ENCODE measurements around the gene WDR1.

WDR1 gene

DNA sequence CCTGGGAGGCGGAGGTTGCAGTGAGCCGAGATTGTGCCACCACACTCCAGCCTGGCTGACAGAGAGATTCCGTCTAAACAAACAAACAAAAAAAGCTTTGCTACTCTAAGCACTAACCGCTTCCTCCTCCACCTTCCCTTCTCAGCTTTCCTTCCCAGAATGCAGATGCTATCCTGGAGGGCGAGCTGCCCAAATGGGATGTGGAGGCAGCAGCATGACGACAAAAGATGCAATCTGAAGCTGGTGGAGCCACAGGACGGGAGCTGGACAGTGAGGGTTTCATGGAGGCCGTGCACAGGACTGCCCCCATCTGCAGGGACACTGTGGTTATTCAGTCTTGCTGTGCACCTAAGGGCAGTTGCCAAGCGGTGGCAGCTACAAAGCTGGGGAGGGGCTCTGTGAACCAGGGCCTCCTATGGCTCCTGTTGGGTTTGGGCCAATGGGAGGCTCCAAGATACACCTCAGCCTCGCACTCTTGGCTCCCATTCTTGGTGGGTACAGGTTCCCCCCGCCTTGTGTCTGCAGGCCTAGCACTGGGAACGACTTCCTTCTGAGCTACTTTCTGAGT, 47.4 kb downstream of the WDR1 start:
- no peak for DNase-seq (ENCODE audit: low read depth)

DNA sequence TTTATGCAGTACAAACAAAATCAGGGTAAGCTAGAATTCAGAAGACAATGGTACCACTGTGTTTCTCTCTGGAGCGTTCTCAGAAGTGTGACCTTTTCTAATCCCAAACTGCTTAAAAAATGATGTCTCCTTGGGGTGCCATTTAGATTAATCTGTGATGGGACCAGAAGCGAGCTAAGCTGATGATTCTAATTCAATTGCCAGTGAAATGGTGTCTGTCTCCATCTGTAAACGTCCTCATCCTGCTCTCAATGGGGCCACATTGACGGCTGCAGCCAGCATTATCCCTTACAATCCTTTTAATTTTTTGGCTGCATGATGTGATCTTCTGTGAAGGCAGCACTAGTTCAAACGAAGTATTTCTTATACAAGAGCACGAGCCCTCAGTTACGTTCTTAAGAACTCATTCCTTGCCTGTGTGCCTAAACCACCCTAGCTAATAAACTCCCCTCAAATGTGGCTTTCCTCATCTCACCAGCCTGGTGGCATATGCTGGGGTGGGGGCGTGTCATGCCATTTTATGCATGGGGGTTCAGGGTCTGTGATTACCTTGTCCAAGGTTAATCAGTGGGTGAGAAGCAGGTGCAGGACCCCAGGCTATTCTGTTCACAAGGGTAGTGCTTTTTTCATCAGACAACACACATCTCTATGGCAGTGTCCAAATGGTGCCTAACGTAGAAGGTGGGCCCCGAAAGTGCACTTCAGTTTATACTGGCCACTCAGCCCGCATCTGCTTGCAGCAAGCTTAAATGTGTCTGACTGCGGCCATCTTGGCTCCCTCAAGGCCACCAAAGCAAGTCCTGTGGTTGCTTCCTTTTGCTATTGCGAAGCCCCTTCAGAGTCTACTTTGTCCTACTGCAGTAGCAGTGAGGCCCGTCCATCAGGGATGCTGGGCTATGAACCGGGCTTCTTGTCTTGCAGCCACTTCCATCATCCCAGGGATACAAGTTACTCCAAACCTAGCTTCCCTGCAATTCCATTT, 49.6 kb downstream of the WDR1 start:
- no peak for DNase-seq (ENCODE audit: low read depth)

DNA sequence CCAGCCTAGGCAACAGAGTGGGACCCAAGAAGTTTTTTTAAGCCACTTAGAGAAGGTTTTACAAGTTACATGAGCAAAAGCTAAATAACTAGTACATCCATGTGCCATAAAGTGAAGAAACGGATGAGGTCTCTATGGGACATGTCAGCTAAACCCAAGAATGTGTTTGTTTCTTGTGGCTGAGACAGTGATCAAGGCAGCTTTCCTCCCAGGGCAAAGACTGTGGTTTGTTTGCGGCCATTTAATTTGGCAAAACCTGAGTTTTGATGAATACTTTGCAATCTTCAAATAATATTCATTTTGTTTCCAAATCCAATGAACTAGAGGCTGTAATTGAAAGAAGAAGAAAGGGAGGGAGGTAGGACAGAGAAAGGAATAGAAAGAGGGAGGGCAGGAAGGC, 50.4 kb downstream of the WDR1 start:
- no peak for DNase-seq (ENCODE audit: low read depth)

DNA sequence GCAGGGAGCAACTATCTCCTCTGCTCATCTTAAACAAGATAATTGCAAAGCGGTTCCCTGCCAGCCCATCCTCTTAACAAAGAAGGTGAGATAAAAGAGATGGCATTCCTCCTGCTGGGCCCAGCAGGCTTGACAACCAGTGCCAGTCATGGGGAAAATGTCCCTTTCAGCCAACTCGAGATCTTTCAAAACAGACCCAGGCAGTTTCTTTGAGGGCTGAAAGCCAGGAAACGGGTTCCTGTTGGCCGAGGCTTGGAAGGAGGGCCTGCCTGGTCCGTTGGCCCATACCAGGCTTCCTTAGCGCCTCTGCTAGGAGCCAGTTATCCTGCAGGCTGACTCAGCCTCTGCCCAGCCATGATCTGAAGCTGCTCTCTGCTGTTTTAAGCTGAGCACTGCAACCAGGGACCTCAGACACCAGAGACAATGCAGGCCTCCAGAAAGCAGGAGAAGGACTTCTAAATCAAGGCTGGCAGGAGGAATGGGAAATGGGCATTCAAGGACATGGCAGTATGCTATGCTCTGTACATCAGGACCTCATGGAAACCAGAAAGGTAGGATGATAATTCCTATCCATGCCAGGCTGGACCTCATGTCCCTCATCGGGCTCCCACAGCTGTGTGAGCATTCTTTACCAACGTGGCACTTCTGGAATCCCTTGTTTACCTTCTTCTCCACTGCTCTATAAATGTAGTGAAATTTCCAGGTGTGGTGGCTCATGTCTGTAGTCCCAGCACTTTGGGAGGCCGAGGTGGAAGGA, 52.9 kb downstream of the WDR1 start:
- no peak for DNase-seq (ENCODE audit: low read depth)

DNA sequence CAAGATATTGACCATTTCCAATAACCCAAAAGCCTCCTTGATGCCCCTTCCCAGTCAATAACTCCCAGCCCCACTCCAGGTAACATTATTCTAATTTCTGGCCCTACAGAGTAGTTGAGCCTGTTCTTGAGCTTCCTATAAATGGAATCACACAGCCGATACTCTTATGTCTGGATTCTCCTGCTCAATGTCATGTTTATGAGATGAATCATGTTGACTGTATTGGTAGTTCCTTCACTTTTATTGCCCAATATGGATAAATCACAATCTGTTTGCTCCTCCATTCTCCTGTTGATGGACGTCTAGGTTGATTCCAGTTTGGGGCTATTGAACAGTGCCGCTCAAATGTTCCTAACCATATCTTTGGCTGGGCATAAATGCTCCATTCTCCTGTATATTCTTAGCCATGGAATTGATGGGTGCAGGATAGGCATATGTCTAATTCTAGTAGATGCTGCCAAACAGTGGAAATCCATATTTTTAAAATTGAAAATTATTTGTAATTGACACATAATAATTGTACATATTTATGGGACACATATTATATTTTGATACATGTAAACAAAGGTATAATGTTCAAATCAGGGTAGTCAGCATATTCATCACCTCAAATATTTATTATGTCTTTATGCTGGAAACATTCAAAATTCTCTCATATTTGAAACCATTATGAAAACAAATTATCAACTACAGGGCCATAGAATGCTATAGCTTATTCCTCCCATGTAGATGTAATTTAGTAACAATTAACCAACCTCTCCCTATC, 54.8 kb downstream of the WDR1 start:
- no peak for DNase-seq (ENCODE audit: low read depth)

DNA sequence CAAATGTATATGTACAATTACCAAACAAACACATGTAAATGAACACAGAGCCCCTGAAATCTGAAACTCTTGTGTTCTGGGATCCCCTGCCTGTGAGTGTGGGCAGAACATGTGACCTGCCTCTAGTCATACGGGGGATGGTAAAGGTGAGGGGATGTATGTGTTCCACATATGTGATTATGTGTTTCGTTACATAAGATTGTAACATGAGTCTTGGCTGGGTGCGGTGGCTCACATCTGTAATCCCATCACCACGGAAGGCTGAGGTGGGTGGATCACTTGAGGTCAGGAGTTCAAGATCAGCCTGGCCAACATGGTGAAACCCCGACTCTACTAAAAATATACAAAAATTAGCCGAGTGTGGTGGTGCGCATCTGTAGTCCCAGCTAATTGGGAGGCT, 58.2 kb downstream of the WDR1 start:
- no peak for DNase-seq (ENCODE audit: low read depth)

DNA sequence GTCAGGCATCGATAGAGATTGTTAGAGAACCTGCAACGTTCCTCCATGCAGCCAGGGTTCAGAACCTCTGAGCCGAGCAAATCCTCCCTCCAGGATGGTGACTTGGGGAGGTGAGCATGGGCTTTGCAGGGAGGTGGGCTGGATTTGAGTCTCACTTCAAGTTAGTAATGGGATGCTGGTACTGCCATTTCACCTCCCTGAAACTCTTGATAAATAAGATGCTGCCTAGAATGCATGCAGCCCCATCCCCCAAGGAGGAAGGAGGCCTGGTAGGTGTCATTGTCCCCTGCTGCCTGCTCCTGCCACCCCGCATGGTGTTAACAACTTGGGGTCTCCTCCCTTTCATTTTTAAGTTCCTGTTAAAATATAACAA, 59.6 kb downstream of the WDR1 start:
- DNase-seq (ENCODE audit: low read depth), result no peak

DNA sequence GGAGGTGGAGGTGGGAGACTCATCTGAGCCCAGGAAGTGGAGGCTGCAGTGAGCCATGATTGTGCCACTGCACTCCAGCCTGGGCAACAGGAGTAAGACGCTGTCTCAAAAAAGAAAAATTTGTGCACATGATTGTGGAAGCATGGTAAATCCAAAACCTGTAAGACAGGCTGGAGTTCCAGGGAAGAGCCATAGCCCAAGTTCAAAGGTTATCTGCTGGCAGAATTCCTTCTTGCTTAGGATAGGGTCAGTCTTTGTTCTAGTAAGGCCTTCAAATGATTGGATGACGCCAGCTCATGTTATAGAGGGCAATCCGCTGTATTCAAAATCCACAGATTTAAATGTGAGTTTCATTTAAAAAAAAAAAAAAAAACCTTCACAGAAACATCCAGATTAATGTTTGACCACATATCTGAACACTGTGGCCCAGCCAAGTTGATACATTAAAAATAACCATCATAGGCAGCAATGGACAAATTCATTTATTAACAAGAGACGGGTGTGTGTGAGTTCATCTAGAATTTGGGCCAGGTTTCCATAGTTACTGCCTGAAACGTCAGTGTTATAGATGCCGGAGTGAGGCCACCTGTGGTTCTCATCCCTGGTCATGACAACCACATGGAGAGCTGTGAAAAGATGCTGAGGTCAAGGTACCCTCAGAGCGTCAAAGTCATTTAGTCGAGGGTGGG, 60.1 kb downstream of the WDR1 start:
- DNase-seq (ENCODE audit: low read depth), result no peak

DNA sequence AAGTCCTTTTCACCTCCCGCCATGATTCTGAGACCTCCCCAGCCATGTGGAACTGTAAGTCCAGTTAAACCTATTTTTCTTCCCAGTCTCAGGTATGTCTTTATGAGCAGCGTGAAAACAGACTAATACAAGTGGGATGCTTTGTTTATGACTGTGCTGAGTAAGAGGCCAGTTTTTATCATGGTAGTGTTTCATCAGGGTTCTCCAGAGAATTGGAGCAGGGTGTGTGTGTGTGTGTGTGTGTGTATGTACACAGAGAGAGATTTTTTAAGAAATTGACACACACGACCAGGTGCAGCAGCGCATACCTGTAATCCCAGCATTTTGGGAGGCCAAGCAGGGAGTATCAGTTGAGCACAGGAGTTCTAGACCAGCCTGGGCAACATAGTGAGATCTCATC, 60.7 kb downstream of the WDR1 start:
- no peak for DNase-seq (ENCODE audit: low read depth)

DNA sequence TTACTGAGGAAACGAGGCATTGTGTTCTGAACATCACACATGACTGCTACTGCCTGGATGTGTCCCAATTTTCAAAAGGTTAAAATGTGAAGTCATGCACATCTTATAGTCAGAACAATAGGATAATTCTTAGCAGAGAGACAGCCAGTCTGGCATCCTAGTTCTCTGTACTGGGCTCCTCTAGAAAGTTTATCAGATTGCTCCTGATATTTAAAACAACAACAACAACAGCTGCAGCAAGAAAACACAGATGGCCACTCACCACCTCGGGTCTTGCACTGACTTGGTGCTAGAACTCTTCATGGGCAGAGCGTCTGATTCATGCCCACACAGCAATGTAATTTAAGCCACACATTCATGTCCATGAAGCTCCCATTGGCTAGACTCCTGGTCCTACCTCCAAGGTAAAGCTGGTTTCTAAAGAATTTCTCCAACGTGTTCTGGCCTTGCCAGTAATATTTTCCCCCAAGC, 62.0 kb downstream of the WDR1 start:
- no peak for DNase-seq (ENCODE audit: low read depth)

DNA sequence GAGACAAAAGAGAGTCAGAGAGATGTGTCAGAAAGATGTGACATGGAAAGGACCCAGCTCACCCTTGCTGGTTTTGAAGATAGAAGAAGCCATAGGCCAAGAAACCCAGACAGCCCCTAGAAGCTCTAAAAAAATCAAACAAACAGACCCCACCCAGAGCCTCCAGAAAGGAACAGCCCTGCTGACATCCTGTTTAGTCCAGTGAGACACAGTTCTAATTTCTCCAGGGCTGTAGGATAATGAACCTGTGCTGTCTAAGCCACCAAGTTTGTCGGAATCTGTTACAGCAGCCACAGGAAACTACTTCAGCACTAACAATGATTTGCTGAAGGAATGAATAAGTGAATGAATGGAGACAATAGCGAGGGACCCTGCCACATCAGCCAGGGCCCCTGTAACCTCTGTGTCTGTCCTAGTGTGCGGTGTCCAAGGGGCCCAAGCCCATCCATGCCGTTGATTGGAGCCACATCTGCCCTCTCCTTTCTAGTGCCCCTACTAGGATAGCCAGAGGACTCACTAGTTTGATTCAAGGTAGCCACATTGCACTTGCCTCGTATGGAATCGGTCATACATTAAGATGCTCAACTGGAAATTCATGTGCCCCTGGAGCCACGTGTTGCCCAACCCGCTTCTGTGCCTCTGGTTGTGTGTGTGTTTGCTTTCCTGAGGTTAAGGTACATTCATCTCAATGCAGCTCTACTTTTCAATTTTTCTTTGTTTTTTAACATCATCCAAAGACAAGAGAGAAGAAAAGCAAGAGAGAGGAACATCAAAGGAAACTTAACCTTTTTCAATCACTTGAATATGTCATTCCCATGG, 62.8 kb downstream of the WDR1 start:
- DNase-seq (ENCODE audit: low read depth), result no peak

DNA sequence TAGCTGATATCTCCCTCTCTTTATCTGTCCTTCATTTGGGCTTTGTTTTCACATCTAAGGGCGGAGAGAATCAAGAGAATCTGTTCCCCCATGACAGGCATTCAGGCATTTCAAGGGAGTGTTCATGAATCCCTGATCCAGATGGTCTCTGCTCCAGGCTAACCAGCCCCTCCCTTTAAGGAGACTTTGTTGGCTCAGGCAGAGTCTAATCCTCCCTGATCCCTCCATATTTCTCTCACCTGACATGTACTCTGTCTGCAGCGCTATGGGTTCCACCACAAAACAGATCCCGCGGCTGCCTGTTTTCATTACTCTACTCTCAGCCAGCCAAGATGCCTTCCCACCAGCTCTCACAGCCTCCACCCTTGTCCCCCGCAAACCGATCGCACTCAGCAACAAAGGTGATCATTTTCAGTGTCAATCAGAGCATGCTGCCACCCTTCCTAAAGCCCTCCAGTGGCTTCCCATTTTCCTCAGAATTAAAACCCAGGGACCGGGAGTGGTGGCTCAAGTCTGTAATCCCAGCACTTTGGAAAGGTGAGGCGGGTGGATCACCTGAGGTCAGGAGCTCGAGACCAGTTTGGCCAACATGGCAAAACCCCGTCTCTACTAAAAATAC, 65.0 kb downstream of the WDR1 start:
- no peak for DNase-seq (ENCODE audit: low read depth)

DNA sequence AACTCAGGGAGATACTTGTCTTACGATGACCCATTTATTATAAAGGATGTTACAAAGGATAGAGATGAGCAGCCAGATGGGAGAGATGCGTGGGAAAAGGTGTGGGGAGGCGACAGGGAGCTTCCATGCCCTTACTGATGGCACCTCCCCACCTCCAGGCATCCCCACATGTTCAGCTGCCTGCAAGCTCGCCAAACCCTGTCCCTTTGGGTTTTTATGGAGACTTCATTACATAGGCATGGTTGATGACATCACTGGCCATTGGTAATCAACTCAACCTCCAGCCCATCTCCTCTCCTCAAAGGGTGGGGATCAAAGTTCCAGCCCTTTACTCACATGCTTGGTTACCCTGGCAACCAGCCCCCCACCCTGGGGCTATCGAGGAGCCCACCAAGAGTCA, 65.9 kb downstream of the WDR1 start:
- DNase-seq (ENCODE audit: low read depth), result no peak

DNA sequence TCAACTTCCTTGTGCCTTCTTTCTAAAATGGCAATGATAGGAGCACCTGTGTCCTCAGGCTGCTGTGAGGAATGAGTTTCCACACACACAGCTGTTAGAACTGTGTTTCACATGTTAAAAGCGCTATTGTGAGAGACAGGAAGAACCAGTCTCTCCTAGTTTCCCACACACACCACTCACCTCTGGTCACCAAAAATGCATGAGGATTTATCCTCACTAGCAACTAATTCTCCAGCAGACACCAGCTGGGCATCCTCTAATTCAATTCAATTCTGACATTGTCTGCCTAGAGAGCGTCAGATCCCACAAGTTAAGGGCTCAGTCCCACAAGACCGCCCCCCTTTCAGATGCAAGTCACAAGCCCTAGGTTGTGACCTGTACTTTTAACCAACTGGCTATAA, 66.3 kb downstream of the WDR1 start:
- no peak for DNase-seq (ENCODE audit: low read depth)

DNA sequence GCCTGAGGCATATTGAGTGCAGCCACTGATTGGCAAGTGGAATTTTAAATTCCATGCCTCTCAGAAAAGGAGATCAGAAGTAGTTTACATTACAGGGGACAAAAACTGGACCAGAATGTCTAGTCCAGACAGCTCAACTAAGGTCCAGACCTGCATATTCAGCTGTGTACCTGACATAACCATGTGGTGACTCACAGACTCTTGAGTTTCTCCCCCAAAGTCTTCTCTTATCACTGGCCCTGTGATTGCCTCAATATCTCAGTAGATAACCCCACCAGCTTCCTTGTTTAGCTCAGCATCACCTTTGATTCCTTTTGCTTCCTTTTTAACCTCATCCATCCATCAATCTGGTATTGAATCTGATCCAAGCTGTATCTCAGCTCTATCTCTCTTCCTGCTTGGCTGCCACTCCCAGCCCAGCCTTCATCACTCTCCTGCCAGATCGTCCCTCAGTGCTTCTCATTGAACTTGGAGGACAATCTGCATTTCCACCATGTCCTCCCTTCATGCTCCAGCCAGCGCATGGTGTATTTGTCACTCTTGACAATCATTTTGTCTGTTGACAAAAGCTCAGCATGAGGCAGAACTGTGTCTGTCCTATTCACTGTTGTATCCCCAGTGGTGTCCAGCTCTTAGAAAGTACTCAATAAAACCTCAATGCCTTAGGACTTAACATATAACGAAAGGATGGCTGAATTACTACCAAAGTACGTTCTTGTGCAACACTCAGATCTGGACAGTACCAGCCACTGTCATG, 67.5 kb downstream of the WDR1 start:
- DNase-seq (ENCODE audit: low read depth), result no peak

DNA sequence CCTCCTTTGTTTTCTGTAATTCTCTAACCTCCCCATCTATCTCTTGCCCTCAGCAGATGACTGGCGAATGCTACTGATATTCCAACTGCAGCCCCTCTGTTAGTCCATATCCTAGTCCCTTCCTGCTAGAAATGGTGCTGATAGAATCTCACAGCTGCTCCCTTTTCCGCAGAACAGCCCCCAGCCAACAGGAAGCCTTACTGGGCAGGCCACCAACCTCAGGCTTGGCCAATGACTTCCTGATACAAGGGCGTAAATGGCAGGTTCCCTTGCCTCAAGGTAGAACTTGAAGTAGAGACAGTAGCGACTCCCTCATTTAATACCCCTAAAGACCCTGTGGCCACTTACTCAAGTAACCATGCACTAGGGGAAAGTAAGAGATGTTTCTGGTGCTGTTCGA, 68.6 kb downstream of the WDR1 start:
- DNase-seq (ENCODE audit: low read depth), result no peak

DNA sequence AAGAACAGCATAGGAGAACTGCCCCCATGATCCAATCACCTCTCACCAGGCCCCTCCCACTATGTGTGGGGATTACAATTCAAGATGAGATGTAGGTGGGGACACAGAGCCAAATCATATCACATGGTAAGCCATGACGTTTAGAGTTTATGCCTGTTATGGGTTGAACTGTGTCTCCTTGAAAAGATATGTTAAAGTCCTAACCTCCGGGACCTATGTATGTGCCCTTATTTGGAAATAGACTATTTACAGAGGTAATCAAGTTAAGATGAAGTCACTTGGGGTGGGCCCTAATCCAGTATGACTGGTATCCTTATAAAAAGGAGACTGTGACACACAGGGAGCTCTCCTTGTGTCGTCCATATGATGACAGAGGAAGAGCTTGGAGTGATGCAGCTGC, 70.1 kb downstream of the WDR1 start:
- no peak for DNase-seq (ENCODE audit: low read depth)

DNA sequence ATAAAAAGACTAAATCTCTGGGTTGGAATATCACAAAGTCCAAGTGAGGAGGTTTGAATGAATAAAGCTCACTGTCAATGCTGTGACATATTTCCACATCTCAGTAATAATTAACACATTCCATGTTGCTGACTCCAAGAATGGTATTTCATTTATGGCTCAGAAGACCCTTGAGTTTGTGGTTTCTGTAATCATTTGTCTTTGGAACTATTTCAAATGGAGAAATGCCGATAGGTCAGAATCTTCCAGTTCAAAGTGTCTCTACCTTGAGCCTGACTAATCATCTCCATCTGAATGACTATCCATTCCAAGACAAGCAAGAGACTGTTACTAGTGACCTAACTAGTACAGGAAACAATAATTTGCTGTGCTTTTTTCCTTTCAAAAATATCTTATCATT, 71.1 kb downstream of the WDR1 start:
- no peak for DNase-seq (ENCODE audit: low read depth)

DNA sequence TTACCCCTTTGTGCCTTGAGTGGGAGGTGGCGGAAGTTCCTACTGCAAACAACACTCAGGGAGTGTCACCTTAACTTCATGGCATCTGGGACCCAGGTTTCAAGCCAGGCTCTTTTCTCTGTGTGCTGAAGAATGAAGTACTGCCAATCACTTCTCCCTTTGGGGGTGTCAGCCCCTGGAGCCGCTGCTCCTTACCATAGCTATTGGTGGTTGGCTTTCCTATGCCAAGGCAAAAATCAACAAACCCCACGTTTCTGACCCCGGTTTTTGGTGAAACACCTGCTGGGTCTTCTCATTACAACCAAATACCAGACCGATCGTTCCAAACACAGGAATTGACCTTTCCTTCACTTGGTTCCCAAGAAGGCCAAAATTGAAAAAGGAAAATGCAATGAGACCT, 75.6 kb downstream of the WDR1 start:
- no peak for DNase-seq (ENCODE audit: low read depth)
